Spleen (tissue), 7 donors: ENCODE results near the gene UBC.

Source experiments
- POLR2A ChIP-seq, 3 donors: fragments of 450-650 bp; IDR thresholded peaks; one replicate each; pipeline ENCODE4 v1.5.1; 2017; ENCODE audit warnings: antibody characterized with exemption in 3 of 3, mild to moderate bottlenecking in 1 of 3
- POLR2AphosphoS5 ChIP-seq, 3 donors: sonication (generic); formaldehyde crosslinking; IDR thresholded peaks; one replicate each; pipeline ENCODE4 v1.5.1; 2017; ENCODE audit warnings: antibody characterized with exemption in 3 of 3
- TF ChIP-seq, protein P1 (sequence below), 11 experiments: fragments of 200-600 bp in 7 of 11; fragments of 450-650 bp in 4 of 11; sonication (generic) in 4 of 11; IDR thresholded peaks in 8 of 11; conservative IDR thresholded peaks in 3 of 11; 1 replicate in 7 of 11; 2 replicates in 4 of 11; pipeline versions ENCODE4 v1.4.0 to v1.8.0; 2016 to 2021; ENCODE audit warnings: antibody characterized with exemption in 11 of 11, inconsistent platforms in 4 of 11, mild to moderate bottlenecking in 1 of 11
- donor health status: DM: no; HTN: no; CAD: no; lungs with moderate emphysema.
- donor health status: DM: no; HTN: no; CAD: no.
- donor health status: DM: no; HTN: no; CAD: no.

DNA sequence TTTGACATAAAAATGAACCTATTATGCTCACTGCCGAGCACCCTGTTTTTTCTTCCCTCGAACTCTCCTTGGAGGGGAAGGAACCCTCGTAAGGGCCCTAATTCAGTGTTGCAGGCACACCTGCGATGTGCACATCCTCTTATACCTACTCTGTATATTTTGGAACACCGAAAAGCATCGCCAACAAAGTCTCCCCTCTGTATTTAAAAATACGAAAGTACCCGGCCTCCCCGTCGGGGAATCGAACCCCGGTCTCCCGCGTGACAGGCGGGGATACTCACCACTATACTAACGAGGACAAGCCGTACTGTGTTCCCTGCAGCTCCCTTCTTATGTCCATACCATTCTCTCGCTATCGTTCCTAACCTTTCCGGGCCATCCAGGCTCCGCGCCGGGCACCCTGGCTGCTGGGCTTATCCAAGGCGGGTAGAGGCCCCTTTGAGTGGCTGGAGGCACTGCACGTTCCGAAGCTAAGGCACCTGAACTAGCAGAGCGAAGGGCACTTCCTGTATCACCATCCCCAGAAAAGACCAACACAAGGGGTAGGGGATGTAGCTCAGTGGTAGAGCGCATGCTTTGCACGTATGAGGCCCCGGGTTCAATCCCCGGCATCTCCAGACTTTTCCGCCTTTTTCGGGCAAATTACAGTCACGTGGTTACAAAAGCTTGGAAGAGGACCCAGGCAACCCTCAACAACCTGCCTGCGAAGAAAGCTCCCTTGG lies 25.1 kb upstream of the UBC start:
- TF ChIP-seq, protein P1, sequence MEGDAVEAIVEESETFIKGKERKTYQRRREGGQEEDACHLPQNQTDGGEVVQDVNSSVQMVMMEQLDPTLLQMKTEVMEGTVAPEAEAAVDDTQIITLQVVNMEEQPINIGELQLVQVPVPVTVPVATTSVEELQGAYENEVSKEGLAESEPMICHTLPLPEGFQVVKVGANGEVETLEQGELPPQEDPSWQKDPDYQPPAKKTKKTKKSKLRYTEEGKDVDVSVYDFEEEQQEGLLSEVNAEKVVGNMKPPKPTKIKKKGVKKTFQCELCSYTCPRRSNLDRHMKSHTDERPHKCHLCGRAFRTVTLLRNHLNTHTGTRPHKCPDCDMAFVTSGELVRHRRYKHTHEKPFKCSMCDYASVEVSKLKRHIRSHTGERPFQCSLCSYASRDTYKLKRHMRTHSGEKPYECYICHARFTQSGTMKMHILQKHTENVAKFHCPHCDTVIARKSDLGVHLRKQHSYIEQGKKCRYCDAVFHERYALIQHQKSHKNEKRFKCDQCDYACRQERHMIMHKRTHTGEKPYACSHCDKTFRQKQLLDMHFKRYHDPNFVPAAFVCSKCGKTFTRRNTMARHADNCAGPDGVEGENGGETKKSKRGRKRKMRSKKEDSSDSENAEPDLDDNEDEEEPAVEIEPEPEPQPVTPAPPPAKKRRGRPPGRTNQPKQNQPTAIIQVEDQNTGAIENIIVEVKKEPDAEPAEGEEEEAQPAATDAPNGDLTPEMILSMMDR (IDR thresholded peaks at IDR 0.05 in 8 of 11, conservative IDR thresholded peaks at IDR 0.05 in 3 of 11) = peak in 3 of 11 experiments; percentile 5 to 19 (median 7)
- TF ChIP-seq POLR2A (IDR thresholded peaks at IDR 0.05) = no peak
- TF ChIP-seq POLR2AphosphoS5 (IDR thresholded peaks at IDR 0.05) = peak; percentile 62 to 83 (median 78)
